Psoas muscle (tissue), 8 donors: ENCODE results near the gene FOXJ1. TPM values are rescaled to one million over a fixed set of nuclear protein-coding genes. Genes with fewer than 3 reads are reported as not detected.

ENCODE experiments used
- ATAC-seq, 4 donors: fragments of 200-7000 bp; cut with Tn5 transposase; one replicate each; pipeline ENCODE4 v1.9.1; 2020; ENCODE audit warnings: moderate library complexity in 3 of 4, mild to moderate bottlenecking in 2 of 4
- DNase-seq, 2 donors: peaks; one replicate each; pipeline ENCODE4 v3.0.0-alpha.2; 2020
- H3K27ac ChIP-seq: fragments of 200-600 bp; one replicate; pipeline ENCODE4 v1.8.0; 2022
- H3K27me3 ChIP-seq, 3 donors: fragments of 200-600 bp in 1 of 3; one replicate each; pipeline versions ENCODE4 v1.6.1 to v1.8.0; 2013 to 2022; ENCODE audit warnings: low read length in 2 of 3, mild to moderate bottlenecking in 2 of 3, moderate library complexity in 1 of 3; ENCODE audit not compliant: insufficient read depth in 3 of 3
- H3K36me3 ChIP-seq, 2 donors: fragments of 200-600 bp in 1 of 2; one replicate each; pipeline versions ENCODE4 v1.6.1 to v1.8.0; 2013 to 2022; ENCODE audit warnings: low read depth in 1 of 2, mild to moderate bottlenecking in 1 of 2, moderate library complexity in 1 of 2; ENCODE audit not compliant: insufficient read depth in 1 of 2
- H3K4me1 ChIP-seq: fragments of 200-600 bp; one replicate; pipeline ENCODE4 v1.8.0; 2022
- H3K4me3 ChIP-seq: fragments of 200-600 bp; one replicate; pipeline ENCODE4 v1.8.0; 2022; ENCODE audit warnings: mild to moderate bottlenecking
- H3K9me3 ChIP-seq: fragments of 200-600 bp; one replicate; pipeline ENCODE4 v1.8.0; 2022
- WGBS, 3 donors: extraction: QIAGEN DNeasy Blood & Tissue Kit; methylation state at CpG; one replicate each; pipeline versions ENCODE4 v1.1.6 to v1.1.7; 2013; 5-methylcytosine and 5-hydroxymethylcytosine counted together
- intact Hi-C, 2 donors: fragments of 100-400 bp; cut with DNase I; formaldehyde crosslinking; loops; one replicate each; pipeline versions ENCODE4 v1.11.0 to v1.14.2; 2022
- polyA plus RNA-seq, 3 donors: library from polyadenylated mRNA; stranded (reverse); fragments of 200-250 nt; gene quantifications; one replicate each; pipeline ENCODE4 v1.2.3, GENCODE V29; 2013
- total RNA-seq, 4 donors: library from RNA; stranded (reverse); fragmentation: NEBNext Ultra II Directional in 2 of 4; extraction: Animal tissue kit (Norgen Biotek cat#: 25700) in 2 of 4; gene quantifications; one replicate each; pipeline versions ENCODE4 v1.2.1 to v1.2.4, GENCODE V29; 2021 to 2023
- TF ChIP-seq, protein P1 (sequence below): fragments of 200-600 bp; IDR thresholded peaks from one replicate; pipeline ENCODE4 v1.8.0; 2022; ENCODE audit warnings: antibody characterized with exemption
- donor health status: healthy with polysubstance abuse.
- donor health status: DM: no; HTN: no; CAD: no; lungs with moderate emphysema.
- donor health status: Bipolar disorder and iron deficiency.
- donor health status: healthy.
- donor health status: DM: yes; HTN: yes; CAD: no.
- donor health status: DM: no; HTN: no; CAD: no.
- donor health status: DM: no; HTN: no; CAD: no.
- donor health status: DM: yes; HTN: yes; CAD: no.

FOXJ1 gene
- total and polyA plus RNA-seq, 7 donors: 0.07 to 0.15 (median 0.11) TPM; not detected in 2

DNA sequence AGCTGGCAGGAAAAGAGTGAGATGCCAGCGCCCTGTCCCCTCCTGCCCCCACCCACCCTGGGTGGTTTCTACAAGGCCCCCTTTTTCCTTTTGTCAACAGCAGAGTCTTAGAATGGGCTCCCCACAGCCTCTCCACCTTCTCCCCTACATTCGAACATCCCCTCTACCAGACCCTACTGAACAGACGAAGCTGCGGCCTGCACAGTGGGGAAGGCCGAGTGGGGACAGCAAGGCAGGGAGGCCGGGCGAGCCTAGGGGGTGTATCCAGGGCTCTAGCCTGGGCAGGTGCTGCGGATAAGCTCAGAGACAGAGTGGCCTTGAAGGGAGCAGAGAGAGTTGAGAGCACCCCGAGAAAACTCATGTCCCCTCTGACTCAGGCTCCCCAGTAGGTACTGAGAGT is 54.7 kb downstream of the FOXJ1 start:
- DNase-seq (no peak), ATAC-seq (no peak)
- Histone ChIP-seq H3K4me1 (no peaks in the 10 kb centered on the region), H3K4me3 (no peak overlapping the region), H3K9me3 (no peaks in the 10 kb centered on the region), H3K27ac (no peak overlapping the region), H3K36me3 (peaks cover 5 to 92% of the 10 kb centered on the region in 2 donors), H3K27me3 (no peaks in the 10 kb centered on the region)
- 96 to 99% (median 96%) methylated on average over 7 to 9 of the region's 9 CpGs for WGBS, 3 donors
- intact Hi-C loops: no loop called here
- TF ChIP-seq, protein P1, sequence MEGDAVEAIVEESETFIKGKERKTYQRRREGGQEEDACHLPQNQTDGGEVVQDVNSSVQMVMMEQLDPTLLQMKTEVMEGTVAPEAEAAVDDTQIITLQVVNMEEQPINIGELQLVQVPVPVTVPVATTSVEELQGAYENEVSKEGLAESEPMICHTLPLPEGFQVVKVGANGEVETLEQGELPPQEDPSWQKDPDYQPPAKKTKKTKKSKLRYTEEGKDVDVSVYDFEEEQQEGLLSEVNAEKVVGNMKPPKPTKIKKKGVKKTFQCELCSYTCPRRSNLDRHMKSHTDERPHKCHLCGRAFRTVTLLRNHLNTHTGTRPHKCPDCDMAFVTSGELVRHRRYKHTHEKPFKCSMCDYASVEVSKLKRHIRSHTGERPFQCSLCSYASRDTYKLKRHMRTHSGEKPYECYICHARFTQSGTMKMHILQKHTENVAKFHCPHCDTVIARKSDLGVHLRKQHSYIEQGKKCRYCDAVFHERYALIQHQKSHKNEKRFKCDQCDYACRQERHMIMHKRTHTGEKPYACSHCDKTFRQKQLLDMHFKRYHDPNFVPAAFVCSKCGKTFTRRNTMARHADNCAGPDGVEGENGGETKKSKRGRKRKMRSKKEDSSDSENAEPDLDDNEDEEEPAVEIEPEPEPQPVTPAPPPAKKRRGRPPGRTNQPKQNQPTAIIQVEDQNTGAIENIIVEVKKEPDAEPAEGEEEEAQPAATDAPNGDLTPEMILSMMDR: no peak

Other genes starting within 250 kb of the FOXJ1 start
- gene TRIM65, start 244.3 kb downstream of the FOXJ1 start, total RNA-seq: 10 to 100 TPM in 2 of 4 donors, 1 to 10 TPM in 2; 9.2 to 10.3 (median 9.7) TPM
- gene TRIM65, start 244.3 kb downstream of the FOXJ1 start, polyA plus RNA-seq: 10 to 100 TPM in 1 of 3 donors, 1 to 10 TPM in 2; 9.0 to 14.8 (median 9.0) TPM
- gene MRPL38, start 236.4 kb downstream of the FOXJ1 start, total RNA-seq: 100 to 1,000 TPM; 107 to 168 (median 125) TPM
- gene MRPL38, start 236.4 kb downstream of the FOXJ1 start, polyA plus RNA-seq: 100 to 1,000 TPM; 104 to 115 (median 107) TPM
- 1 to 10 TPM; 1.8 to 5.9 (median 3.7) TPM for gene FBF1, start 200.2 kb downstream of the FOXJ1 start, total RNA-seq
- 10 to 100 TPM in 1 of 3 donors, 1 to 10 TPM in 2; 1.8 to 10.4 (median 3.1) TPM for gene FBF1, start 200.2 kb downstream of the FOXJ1 start, polyA plus RNA-seq
- 10 to 100 TPM; 58.1 to 78.8 (median 64.4) TPM for gene ACOX1, start 162.1 kb downstream of the FOXJ1 start, total RNA-seq
- gene ACOX1, start 162.1 kb downstream of the FOXJ1 start, polyA plus RNA-seq: 10 to 100 TPM; 13.0 to 26.1 (median 16.3) TPM
- gene TEN1, start 162.0 kb downstream of the FOXJ1 start, total RNA-seq: 1 to 10 TPM; 3.4 to 8.8 (median 7.0) TPM
- gene TEN1, start 162.0 kb downstream of the FOXJ1 start, polyA plus RNA-seq: 10 to 100 TPM; 14.7 to 21.1 (median 19.4) TPM
- 1 to 10 TPM in 1 of 4 donors, under 1 TPM in 3; 0.60 to 1.4 (median 0.62) TPM for gene CDK3, start 140.4 kb downstream of the FOXJ1 start, total RNA-seq
- gene CDK3, start 140.4 kb downstream of the FOXJ1 start, polyA plus RNA-seq: 1 to 10 TPM in 2 of 3 donors, under 1 TPM in 1; 0.47 to 1.9 (median 1.1) TPM
- under 1 TPM in 3 of 4 donors, not detected in 1; 0.16 to 0.36 (median 0.19) TPM for gene EVPL, start 113.9 kb downstream of the FOXJ1 start, total RNA-seq
- gene EVPL, start 113.9 kb downstream of the FOXJ1 start, polyA plus RNA-seq: under 1 TPM; 0.03 to 0.07 (median 0.05) TPM
- 100 to 1,000 TPM in 2 of 4 donors, 10 to 100 TPM in 2; 87.3 to 117 (median 104) TPM for gene SRP68, start 68.7 kb downstream of the FOXJ1 start, total RNA-seq
- gene SRP68, start 68.7 kb downstream of the FOXJ1 start, polyA plus RNA-seq: 100 to 1,000 TPM in 1 of 3 donors, 10 to 100 TPM in 2; 72.4 to 141 (median 88.8) TPM
- gene GALR2, start 66.5 kb downstream of the FOXJ1 start, total RNA-seq: under 1 TPM in 1 of 4 donors, not detected in 3; 0.22 TPM
- under 1 TPM; 0.05 to 0.16 (median 0.13) TPM for gene GALR2, start 66.5 kb downstream of the FOXJ1 start, polyA plus RNA-seq
- gene ZACN, start 62.1 kb downstream of the FOXJ1 start, total RNA-seq: under 1 TPM in 1 of 4 donors, not detected in 3; 0.08 TPM
- 1 to 10 TPM in 2 of 3 donors, under 1 TPM in 1; 0.98 to 1.6 (median 1.4) TPM for gene ZACN, start 62.1 kb downstream of the FOXJ1 start, polyA plus RNA-seq
- 10 to 100 TPM; 56.0 to 61.0 (median 58.3) TPM for gene EXOC7, start 37.5 kb downstream of the FOXJ1 start, total RNA-seq
- 10 to 100 TPM; 26.3 to 51.6 (median 43.7) TPM for gene EXOC7, start 37.5 kb downstream of the FOXJ1 start, polyA plus RNA-seq
- gene RNF157, start 99.2 kb upstream of the FOXJ1 start, total RNA-seq: 10 to 100 TPM; 35.0 to 76.5 (median 60.0) TPM
- 10 to 100 TPM; 14.9 to 90.1 (median 73.9) TPM for gene RNF157, start 99.2 kb upstream of the FOXJ1 start, polyA plus RNA-seq
- gene UBALD2, start 124.1 kb upstream of the FOXJ1 start, total RNA-seq: 100 to 1,000 TPM in 3 of 4 donors, 10 to 100 TPM in 1; 55.2 to 414 (median 183) TPM
- 100 to 1,000 TPM in 2 of 3 donors, 10 to 100 TPM in 1; 68.2 to 145 (median 120) TPM for gene UBALD2, start 124.1 kb upstream of the FOXJ1 start, polyA plus RNA-seq
- 1 to 10 TPM in 2 of 4 donors, under 1 TPM in 2; 0.69 to 1.5 (median 0.95) TPM for gene QRICH2, start 167.0 kb upstream of the FOXJ1 start, total RNA-seq
- gene QRICH2, start 167.0 kb upstream of the FOXJ1 start, polyA plus RNA-seq: 1 to 10 TPM in 2 of 3 donors, under 1 TPM in 1; 0.94 to 1.2 (median 1.1) TPM
- gene PRPSAP1, start 212.7 kb upstream of the FOXJ1 start, total RNA-seq: 10 to 100 TPM; 14.8 to 20.0 (median 18.1) TPM
- gene PRPSAP1, start 212.7 kb upstream of the FOXJ1 start, polyA plus RNA-seq: 10 to 100 TPM in 2 of 3 donors, 1 to 10 TPM in 1; 9.5 to 24.7 (median 12.3) TPM
- gene SPHK1, start 243.4 kb upstream of the FOXJ1 start, total RNA-seq: 1 to 10 TPM in 3 of 4 donors, under 1 TPM in 1; 0.90 to 5.3 (median 2.6) TPM
- 10 to 100 TPM in 1 of 3 donors, 1 to 10 TPM in 2; 1.3 to 21.3 (median 3.1) TPM for gene SPHK1, start 243.4 kb upstream of the FOXJ1 start, polyA plus RNA-seq